Right lobe of liver (tissue), 4 donors: ENCODE results near the gene MAPK8IP3.

Experiments used
- POLR2A ChIP-seq: fragments of 450-650 bp; IDR thresholded peaks from one replicate; pipeline ENCODE4 v1.6.1; 2017; ENCODE audit warnings: antibody characterized with exemption, mild to moderate bottlenecking
- TF ChIP-seq, protein P1 (sequence below), 4 donors: fragments of 200-600 bp in 3 of 4; fragments of 450-650 bp in 1 of 4; IDR thresholded peaks; one replicate each; pipeline versions ENCODE4 v1.5.1 to v1.8.0; 2016 to 2022; ENCODE audit warnings: antibody characterized with exemption in 4 of 4, mild to moderate bottlenecking in 2 of 4
- donor health status: DM: no; HTN: no; CAD: no.
- donor health status: DM: no; HTN: no; CAD: no.
- donor health status: DM: no; HTN: yes; CAD: no.

DNA sequence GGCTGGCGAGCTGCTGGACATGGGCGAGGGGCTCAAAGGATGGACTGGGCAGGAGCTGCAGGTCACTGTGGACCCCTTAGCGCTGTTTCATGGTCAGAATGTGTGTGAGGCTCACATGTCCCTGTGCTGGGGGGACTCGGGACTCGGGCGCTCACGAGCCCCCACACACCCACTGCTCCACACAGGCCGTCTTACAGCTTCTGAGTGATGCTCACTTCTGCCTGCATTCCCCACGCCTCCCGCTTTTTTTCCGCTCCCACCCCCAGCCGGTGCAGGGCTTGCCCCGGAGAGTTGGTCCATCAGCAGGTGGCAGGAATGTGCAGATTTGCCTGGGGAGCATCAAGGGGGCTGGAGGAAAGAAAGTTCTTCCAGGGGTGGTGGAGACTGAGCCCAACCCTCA is 48.2 kb upstream of the MAPK8IP3 start:
- TF ChIP-seq, protein P1, sequence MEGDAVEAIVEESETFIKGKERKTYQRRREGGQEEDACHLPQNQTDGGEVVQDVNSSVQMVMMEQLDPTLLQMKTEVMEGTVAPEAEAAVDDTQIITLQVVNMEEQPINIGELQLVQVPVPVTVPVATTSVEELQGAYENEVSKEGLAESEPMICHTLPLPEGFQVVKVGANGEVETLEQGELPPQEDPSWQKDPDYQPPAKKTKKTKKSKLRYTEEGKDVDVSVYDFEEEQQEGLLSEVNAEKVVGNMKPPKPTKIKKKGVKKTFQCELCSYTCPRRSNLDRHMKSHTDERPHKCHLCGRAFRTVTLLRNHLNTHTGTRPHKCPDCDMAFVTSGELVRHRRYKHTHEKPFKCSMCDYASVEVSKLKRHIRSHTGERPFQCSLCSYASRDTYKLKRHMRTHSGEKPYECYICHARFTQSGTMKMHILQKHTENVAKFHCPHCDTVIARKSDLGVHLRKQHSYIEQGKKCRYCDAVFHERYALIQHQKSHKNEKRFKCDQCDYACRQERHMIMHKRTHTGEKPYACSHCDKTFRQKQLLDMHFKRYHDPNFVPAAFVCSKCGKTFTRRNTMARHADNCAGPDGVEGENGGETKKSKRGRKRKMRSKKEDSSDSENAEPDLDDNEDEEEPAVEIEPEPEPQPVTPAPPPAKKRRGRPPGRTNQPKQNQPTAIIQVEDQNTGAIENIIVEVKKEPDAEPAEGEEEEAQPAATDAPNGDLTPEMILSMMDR (IDR thresholded peaks at IDR 0.05), result no peak
- no peak for TF ChIP-seq POLR2A
